Small intestine (tissue), 16 donors: ENCODE data around the gene FOXD1. TPM values are rescaled to one million over a fixed set of nuclear protein-coding genes. Genes with fewer than 3 reads are reported as not detected.
A peak's percentile ranks its signal among the peaks of the same experiment; 100 is the strongest.

Source experiments
- DNase-seq, 2 donors: peaks; one replicate each; pipeline versions ENCODE4 v3.0.0 to v3.0.0-alpha.2; 2013
- FAIRE-seq: peaks from 2 replicates; lab custom pipeline; 2012; peaks lifted over from hg19 to GRCh38; lab: Jason Lieb, UNC
- H3K27ac ChIP-seq, 3 donors: one replicate each; pipeline ENCODE4 v1.5.1; 2013; ENCODE audit warnings: low read length in 2 of 3, mild to moderate bottlenecking in 2 of 3, control low read depth in 1 of 3, inconsistent platforms in 1 of 3, low read depth in 1 of 3, moderate library complexity in 1 of 3
- H3K27me3 ChIP-seq, 3 donors: one replicate each; pipeline ENCODE4 v1.6.1; 2013; ENCODE audit warnings: low read length in 3 of 3, inconsistent platforms in 1 of 3; ENCODE audit not compliant: control insufficient read depth in 3 of 3, insufficient read depth in 3 of 3
- H3K36me3 ChIP-seq, 3 donors: one replicate each; pipeline ENCODE4 v1.6.1; 2013; ENCODE audit warnings: low read length in 3 of 3, inconsistent platforms in 1 of 3, low read depth in 1 of 3, mild to moderate bottlenecking in 1 of 3, moderate library complexity in 1 of 3; ENCODE audit not compliant: control insufficient read depth in 3 of 3, insufficient read depth in 2 of 3
- H3K4me1 ChIP-seq, 3 donors: one replicate each; pipeline ENCODE4 v1.6.1; 2013; ENCODE audit warnings: low read length in 2 of 3, inconsistent platforms in 1 of 3, low read depth in 1 of 3, mild to moderate bottlenecking in 1 of 3, moderate library complexity in 1 of 3; ENCODE audit not compliant: control insufficient read depth in 3 of 3, insufficient read depth in 2 of 3
- H3K4me3 ChIP-seq, 3 donors: one replicate each; pipeline ENCODE4 v1.5.1; 2013; ENCODE audit warnings: low read length in 3 of 3, control low read depth in 1 of 3, inconsistent platforms in 1 of 3, low read depth in 1 of 3, mild to moderate bottlenecking in 1 of 3, moderate library complexity in 1 of 3
- H3K9me3 ChIP-seq, 2 donors: one replicate each; pipeline ENCODE4 v1.6.1; 2013; ENCODE audit warnings: low read depth in 1 of 2, low read length in 1 of 2; ENCODE audit not compliant: control insufficient read depth in 2 of 2, insufficient read depth in 1 of 2
- WGBS, 3 donors: extraction: QIAGEN DNeasy Blood & Tissue Kit; methylation state at CpG; one replicate each; pipeline ENCODE4 v1.1.7; 2013; 5-methylcytosine and 5-hydroxymethylcytosine counted together
- long read RNA-seq, 10 donors: transcript quantifications; one replicate each; lab custom pipeline, GENCODE V29; 2026
- polyA plus RNA-seq, 4 donors: library from polyadenylated mRNA; stranded (reverse) in 3 of 4; unstranded in 1 of 4; fragments of 200-250 nt in 3 of 4; fragments of 120-200 nt in 1 of 4; gene quantifications; one replicate each; pipeline versions ENCODE4 v1.2.1 to v1.2.3, GENCODE V29; 2013
- donor health status: healthy with polysubstance abuse.
- donor health status: control.
- donor health status: control.
- donor health status: Bipolar disorder and iron deficiency.
- donor health status: healthy.

FOXD1 gene
- polyA plus RNA-seq = 10 to 100 TPM in 1 of 4 donors, under 1 TPM in 2, not detected in 1; 0.04 to 19.2 (median 0.27) TPM
- long read RNA-seq, donor 1 = 0 reads
- long read RNA-seq, donor 2 = 0 reads
- long read RNA-seq, donor 3, partial matches to known transcripts = 0 of 1 reads
- long read RNA-seq, donor 3, other reads (novel, unspliced or antisense) = 0 of 1 reads
- long read RNA-seq, donor 4 = 0 reads
- long read RNA-seq, donor 5, partial matches to known transcripts = 0 of 4 reads
- long read RNA-seq, donor 5, other reads (novel, unspliced or antisense) = 0 of 4 reads
- long read RNA-seq, donor 6 = 0 reads
- long read RNA-seq, donor 7 = 0 reads
- long read RNA-seq, donor 8, partial matches to known transcripts = 0 of 1 reads
- long read RNA-seq, donor 8, other reads (novel, unspliced or antisense) = 0 of 1 reads
- long read RNA-seq, donor 9 = 0 reads
- long read RNA-seq, donor 10 = 0 reads

GRCh38 chr5:73448463-73449136 lies at the start of gene FOXD1:
FOXD1 (minus strand) TSS chr5:73448777; CDS start chr5:73448362, 415 bp downstream.
- peak; percentile 56 to 91 for DNase-seq
- H3K4me1 ChIP-seq = peaks cover 0 to 19% (median 4%) of the 10 kb centered on the region in 3 donors
- H3K4me3 ChIP-seq = peak within 1 kb of the TSS; percentile 9 to 62 (median 19)
- H3K27me3 ChIP-seq = peaks cover 17 to 77% (median 54%) of the 10 kb centered on the region in 3 donors
- FAIRE-seq = no peak
- no peak within 1 kb of the TSS for H3K27ac ChIP-seq
- WGBS, 3 donors = 0 to 1% (median 1%) methylated on average over 45 to 59 of the region's 59 CpGs
- no peaks in the 10 kb centered on the region for H3K36me3 ChIP-seq
- no peaks in the 10 kb centered on the region for H3K9me3 ChIP-seq

GRCh38 chr5:73497497-73498056 lies 49.0 kb upstream of the FOXD1 start:
- Histone ChIP-seq H3K27ac (peak overlapping the region; percentile 88 to 94 (median 94)), H3K4me3 (peak overlapping the region; percentile 39 to 99 (median 70)), H3K4me1 (peaks cover 3 to 15% (median 7%) of the 10 kb centered on the region in 3 donors), H3K27me3 (no peaks in the 10 kb centered on the region), H3K36me3 (peaks cover 0 to 6% (median 1%) of the 10 kb centered on the region in 3 donors), H3K9me3 (no peaks in the 10 kb centered on the region)
- DNase-seq (no peak), FAIRE-seq (no peak)
- 33 to 42% (median 39%) methylated on average over 16 of the region's 16 CpGs for WGBS, 3 donors

- peak overlapping the region in 1 of 3 donors; percentile 88 for H3K27ac ChIP-seq
- peaks cover 3 to 15% (median 7%) of the 10 kb centered on the region in 3 donors for H3K4me1 ChIP-seq
- H3K27me3 ChIP-seq = no peaks in the 10 kb centered on the region
- 28 to 50% (median 42%) methylated on average over 1 of the region's 1 CpG for WGBS, 3 donors
- H3K36me3 ChIP-seq = peaks cover 0 to 6% (median 1%) of the 10 kb centered on the region in 3 donors
- no peak for FAIRE-seq
- H3K4me3 ChIP-seq = no peak overlapping the region
- peak; percentile 19 to 73 for DNase-seq
- no peaks in the 10 kb centered on the region for H3K9me3 ChIP-seq
Measured at GRCh38 chr5:73496984-73497457, 48.4 kb upstream of the FOXD1 start.

- 22 to 68% (median 53%) methylated on average over 4 of the region's 4 CpGs for WGBS, 3 donors
- Histone ChIP-seq H3K27me3 (no peaks in the 10 kb centered on the region), H3K36me3 (no peaks in the 10 kb centered on the region), H3K9me3 (no peaks in the 10 kb centered on the region), H3K4me3 (no peak overlapping the region), H3K4me1 (peaks cover 2 to 13% (median 2%) of the 10 kb centered on the region in 3 donors), H3K27ac (peak overlapping the region in 1 of 3 donors; percentile 88)
- peak; percentile 82 to 90 for DNase-seq
- FAIRE-seq = no peak
Measured at GRCh38 chr5:73495772-73496335, 47.3 kb upstream of the FOXD1 start.

GRCh38 chr5:73494721-73495120 lies 46.1 kb upstream of the FOXD1 start:
- FAIRE-seq (no peak), DNase-seq (no peak)

GRCh38 chr5:73493421-73493820 lies 44.8 kb upstream of the FOXD1 start:
- FAIRE-seq = no peak
- H3K4me1 ChIP-seq = peaks cover 0 to 9% (median 2%) of the 10 kb centered on the region in 3 donors
- H3K27ac ChIP-seq = no peak overlapping the region
- no peaks in the 10 kb centered on the region for H3K36me3 ChIP-seq
- no peak for DNase-seq
- 86 to 93% (median 90%) methylated on average over 3 of the region's 3 CpGs for WGBS, 3 donors
- H3K9me3 ChIP-seq = no peaks in the 10 kb centered on the region
- no peak overlapping the region for H3K4me3 ChIP-seq
- H3K27me3 ChIP-seq = no peaks in the 10 kb centered on the region

More at GRCh38 chr5:73494721-73495120, 46.1 kb upstream of the FOXD1 start:
- Histone ChIP-seq H3K4me1 (peaks cover 0 to 9% (median 2%) of the 10 kb centered on the region in 3 donors), H3K36me3 (no peaks in the 10 kb centered on the region), H3K27me3 (no peaks in the 10 kb centered on the region), H3K9me3 (no peaks in the 10 kb centered on the region), H3K4me3 (no peak overlapping the region), H3K27ac (no peak overlapping the region)

- no peaks in the 10 kb centered on the region for H3K27me3 ChIP-seq
- no peak overlapping the region for H3K27ac ChIP-seq
- H3K4me3 ChIP-seq = no peak overlapping the region
- DNase-seq (no peak), FAIRE-seq (no peak)
- H3K36me3 ChIP-seq = no peaks in the 10 kb centered on the region
- WGBS, 3 donors = 91 to 94% (median 91%) methylated on average over 1 of the region's 1 CpG
- no peaks in the 10 kb centered on the region for H3K9me3 ChIP-seq
- H3K4me1 ChIP-seq = peaks cover 0 to under 1% (median 0%) of the 10 kb centered on the region in 3 donors
Measured at GRCh38 chr5:73491155-73491554, 42.6 kb upstream of the FOXD1 start.

GRCh38 chr5:73490088-73490487 lies 41.5 kb upstream of the FOXD1 start:
- Histone ChIP-seq H3K9me3 (no peaks in the 10 kb centered on the region), H3K4me1 (no peaks in the 10 kb centered on the region), H3K4me3 (no peak overlapping the region), H3K27me3 (no peaks in the 10 kb centered on the region), H3K27ac (no peak overlapping the region), H3K36me3 (no peaks in the 10 kb centered on the region)
- 90 to 100% (median 94%) methylated on average over 2 of the region's 2 CpGs for WGBS, 3 donors
- DNase-seq = no peak
- FAIRE-seq = no peak
